AG04450 (cell line): ENCODE data around the gene LDB3. TPM values are rescaled to one million over a fixed set of nuclear protein-coding genes. Genes with fewer than 3 reads are reported as not detected.
A peak's percentile ranks its signal among the peaks of the same experiment; 100 is the strongest.

Experiments used
- CTCF ChIA-PET: fragments of 300-600, 350-600 bp; formaldehyde crosslinking; extraction: SDS; loops from one replicate; lab custom pipeline; 2022; ENCODE audit warnings: antibody characterized with exemption, inconsistent platforms; lab: Charles Lee
- POLR2A ChIA-PET: fragments of 350-600 bp; formaldehyde crosslinking; extraction: SDS; loops from one replicate; lab custom pipeline; 2021; ENCODE audit warnings: antibody characterized with exemption, inconsistent platforms; lab: Yijun Ruan, JAX
- DNase-seq: peaks from one replicate; pipeline ENCODE4 v3.0.0-alpha.2; 2011; ENCODE audit warnings: low read depth, low spot score
- H3K27ac ChIP-seq: one replicate; pipeline ENCODE4 v1.5.1; 2012; ENCODE audit warnings: low read depth, low read length, control low read depth
- H3K27me3 ChIP-seq: one replicate; pipeline ENCODE4 v1.6.0; 2012; ENCODE audit warnings: low read length; ENCODE audit not compliant: control insufficient read depth, insufficient read depth
- H3K4me3 ChIP-seq: 2 replicates; pipeline ENCODE4 v1.5.1; 2011; ENCODE audit warnings: mild to moderate bottlenecking, low read depth, low read length, control low read depth
- H3K9me3 ChIP-seq: 2 replicates; pipeline ENCODE4 v1.5.1; 2012; ENCODE audit warnings: low read length; ENCODE audit not compliant: control insufficient read depth, insufficient read depth
- CTCF ChIP-seq: IDR thresholded peaks from 2 replicates; pipeline ENCODE4 v1.5.1; 2011; ENCODE audit warnings: low read depth, low read length, control low read depth, inconsistent platforms
- polyA plus RNA-seq: library from polyadenylated mRNA; depleted of rRNA; stranded (reverse); fragments of >200 nt; gene quantifications from 2 replicates; pipeline ENCODE4 v1.2.3, GENCODE V29; 2011

Gene LDB3
- polyA plus RNA-seq, 1 experiment, result 0.46 TPM

- Histone ChIP-seq H3K9me3 (no peaks in the 10 kb centered on the region), H3K27ac (peak overlapping the region; percentile 4), H3K4me3 (no peak overlapping the region), H3K27me3 (no peaks in the 10 kb centered on the region)
- TF ChIP-seq CTCF, result no peak
- ChIA-PET CTCF (interaction anchor here (0.6 to 1.0 kb wide), 3 partner anchors 18 to 164 kb away, joined by 3 to 4 read pairs (median 3); no protein-coding TSS in a partner anchor), POLR2A (interaction anchor here (2.1 kb wide), 1 partner anchor 18 kb away, joined by 6 read pairs; the partner anchor contains the start of gene BMPR1A)
- no peak for DNase-seq
These were observed 107.0 kb downstream of the LDB3 start for GRCh38 chr10:86775056-86775869.

DNA sequence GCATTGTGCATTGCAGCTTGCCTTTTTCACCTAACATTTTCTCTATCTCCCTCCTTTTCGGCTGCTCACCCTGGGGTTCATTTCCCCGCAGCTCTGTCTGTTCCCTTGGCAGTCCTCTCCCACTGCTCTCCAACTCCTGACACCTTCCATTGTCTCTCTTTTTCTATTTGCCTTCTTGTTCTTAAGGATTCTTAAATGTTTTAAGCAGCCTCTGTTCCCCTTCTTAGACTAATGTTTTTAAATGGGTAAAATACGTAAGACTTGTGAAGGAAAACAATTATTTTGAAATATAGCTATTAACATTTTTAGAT is 107.5 kb downstream of the LDB3 start:
- no peak for TF ChIP-seq CTCF
- DNase-seq, result no peak
- no peak overlapping the region for H3K4me3 ChIP-seq
- no peaks in the 10 kb centered on the region for H3K27me3 ChIP-seq
- POLR2A ChIA-PET, result interaction anchor here (2.1 kb wide), 1 partner anchor 19 kb away, joined by 6 read pairs; the partner anchor contains the start of gene BMPR1A
- H3K27ac ChIP-seq, result no peak overlapping the region
- no peaks in the 10 kb centered on the region for H3K9me3 ChIP-seq
- CTCF ChIA-PET, result interaction anchor here (1.0 kb wide), 2 partner anchors 18 to 52 kb away, joined by 3 read pairs; no protein-coding TSS in a partner anchor

- H3K27ac ChIP-seq, result no peak overlapping the region
- POLR2A ChIA-PET, result interaction anchor here (0.6 to 0.7 kb wide), 2 partner anchors 13 to 21 kb away, joined by 3 to 5 read pairs; no protein-coding TSS in a partner anchor
- no peak for TF ChIP-seq CTCF
- DNase-seq, result no peak
- H3K9me3 ChIP-seq, result no peaks in the 10 kb centered on the region
- H3K4me3 ChIP-seq, result no peak overlapping the region
- CTCF ChIA-PET, result interaction anchor here (1.1 kb wide), 1 partner anchor 121 kb away, joined by 3 read pairs; no protein-coding TSS in a partner anchor
- no peaks in the 10 kb centered on the region for H3K27me3 ChIP-seq
These were observed 111.1 kb downstream of the LDB3 start for GRCh38 chr10:86779220-86780017.

DNA sequence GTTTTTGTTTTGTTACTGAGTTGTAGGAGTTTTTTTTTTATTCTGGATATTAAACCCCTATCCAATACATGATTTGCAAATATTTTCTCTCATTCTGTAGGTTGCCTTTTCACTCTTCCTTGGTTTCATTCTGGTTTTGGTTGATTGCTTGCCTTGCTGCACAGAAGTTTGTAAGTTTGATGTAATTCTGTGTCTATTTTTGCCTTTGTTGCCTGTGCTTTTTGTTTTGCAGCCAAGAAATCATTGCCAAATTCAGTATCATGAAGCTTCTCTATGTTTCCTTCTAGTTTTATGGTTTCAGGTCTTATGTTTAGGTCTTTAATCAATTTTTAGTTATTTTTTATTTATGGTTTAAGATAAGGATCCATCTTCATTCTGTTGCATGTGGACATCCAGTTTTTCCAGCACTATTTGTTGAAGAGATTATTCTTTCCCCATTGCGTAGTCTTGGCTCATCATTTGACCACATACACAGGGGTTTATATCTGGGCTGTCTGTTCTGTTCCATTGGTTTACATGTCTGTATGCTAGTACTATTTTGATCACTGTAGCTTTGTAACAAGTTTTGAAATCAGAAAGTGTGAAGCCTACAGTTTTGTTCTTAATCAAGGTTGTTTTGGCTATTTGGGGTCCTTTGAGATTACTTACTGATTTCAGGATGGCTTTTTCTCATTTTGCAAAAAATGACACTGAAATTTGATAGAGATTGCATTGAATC is 114.5 kb downstream of the LDB3 start:
- no peak for TF ChIP-seq CTCF
- CTCF ChIA-PET, result interaction anchor here (0.7 kb wide), 1 partner anchor 22 kb away, joined by 3 read pairs; no protein-coding TSS in a partner anchor
- Histone ChIP-seq H3K27ac (no peak overlapping the region), H3K4me3 (no peak overlapping the region), H3K27me3 (no peaks in the 10 kb centered on the region), H3K9me3 (no peaks in the 10 kb centered on the region)
- POLR2A ChIA-PET, result no interaction called here
- no peak for DNase-seq
